Mucosa of descending colon (tissue), 3 donors: ENCODE measurements around the gene ARHGAP26. TPM values are rescaled to one million over a fixed set of nuclear protein-coding genes. Genes with fewer than 3 reads are reported as not detected.
A peak's percentile ranks its signal among the peaks of the same experiment; 100 is the strongest.

Experiments used
- ATAC-seq: fragments of 200-7000 bp; cut with Tn5 transposase; one replicate; pipeline ENCODE4 v1.9.1; 2020; ENCODE audit warnings: mild to moderate bottlenecking, moderate library complexity
- DNase-seq, 3 donors: peaks; one replicate each; pipeline ENCODE4 v3.0.0-alpha.2; 2020
- H3K36me3 ChIP-seq: fragments of 200-600 bp; one replicate; pipeline ENCODE4 v1.8.0; 2021; ENCODE audit warnings: low read depth, mild to moderate bottlenecking
- H3K4me1 ChIP-seq: fragments of 200-600 bp; one replicate; pipeline ENCODE4 v1.8.0; 2021; ENCODE audit warnings: low read depth, mild to moderate bottlenecking
- H3K4me3 ChIP-seq: fragments of 200-600 bp; one replicate; pipeline ENCODE4 v1.8.0; 2021; ENCODE audit warnings: mild to moderate bottlenecking
- H3K9me3 ChIP-seq: fragments of 200-600 bp; one replicate; pipeline ENCODE4 v1.8.0; 2021; ENCODE audit warnings: mild to moderate bottlenecking
- intact Hi-C, 2 donors: fragments of 100-400 bp; cut with DNase I in 1 of 2; cut with micrococcal nuclease in 1 of 2; formaldehyde crosslinking; loops; one replicate each; pipeline versions ENCODE4 v1.11.0 to v1.11.1; 2022; cut with DNase I, micrococcal nuclease
- total RNA-seq, 3 donors: library from RNA; stranded (reverse); fragmentation: NEBNext Ultra II Directional in 2 of 3; extraction: Animal tissue kit (Norgen Biotek cat#: 25700) in 2 of 3; gene quantifications; one replicate each; pipeline versions ENCODE4 v1.2.1 to v1.2.4, GENCODE V29; 2021 to 2023
- TF ChIP-seq, protein P1 (sequence below): fragments of 200-600 bp; IDR thresholded peaks from one replicate; pipeline ENCODE4 v1.8.0; 2022; ENCODE audit warnings: antibody characterized with exemption, mild to moderate bottlenecking
- donor health status: DM: no; HTN: no; CAD: no; lungs with moderate emphysema.
- donor health status: DM: no; HTN: no; CAD: no.
- donor health status: DM: no; HTN: yes; CAD: no.

ARHGAP26 gene
- total RNA-seq, 3 donors from 2014 or later: 52.9 to 96.0 (median 67.8) TPM

DNA sequence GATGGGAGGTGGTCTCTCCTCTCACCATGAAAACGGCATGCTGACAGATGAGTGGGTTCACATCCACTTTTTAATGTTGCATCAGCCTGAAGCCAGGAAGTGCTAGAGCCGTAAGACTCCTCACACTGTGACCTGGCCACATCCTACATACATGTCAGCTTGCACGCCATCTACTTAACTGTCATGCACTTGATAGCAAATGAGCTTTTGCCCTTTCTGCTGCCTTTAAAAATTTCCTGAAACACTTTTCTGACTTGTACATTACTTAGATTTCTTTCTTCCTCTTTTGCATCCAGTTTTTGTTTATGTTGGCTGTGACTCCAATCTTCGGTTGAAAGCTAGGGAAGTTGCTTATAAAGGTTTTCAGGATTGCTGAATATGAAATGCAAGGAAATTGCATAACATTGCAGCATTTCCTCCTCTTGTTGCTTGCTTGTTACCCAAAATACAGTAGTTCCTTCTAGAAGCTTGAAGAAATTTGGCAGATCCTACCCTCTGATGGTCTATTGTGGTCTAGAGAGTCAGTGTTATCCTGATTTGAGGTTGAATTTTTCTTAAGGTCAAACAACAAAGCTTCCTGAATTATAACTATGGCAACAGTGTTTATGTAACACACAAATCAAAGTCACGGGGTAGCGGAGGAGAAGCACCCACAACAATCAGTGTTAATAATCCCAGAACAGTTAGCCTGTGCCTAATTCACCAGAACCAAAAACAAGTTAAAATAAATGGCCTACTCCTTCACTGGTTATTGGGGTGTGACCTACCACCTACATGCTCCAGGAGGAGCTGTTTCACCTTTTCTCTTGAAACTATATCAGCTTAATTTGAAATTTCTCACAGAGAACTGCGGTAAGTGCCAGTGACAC, 232.5 kb downstream of the ARHGAP26 start:
- TF ChIP-seq, protein P1, sequence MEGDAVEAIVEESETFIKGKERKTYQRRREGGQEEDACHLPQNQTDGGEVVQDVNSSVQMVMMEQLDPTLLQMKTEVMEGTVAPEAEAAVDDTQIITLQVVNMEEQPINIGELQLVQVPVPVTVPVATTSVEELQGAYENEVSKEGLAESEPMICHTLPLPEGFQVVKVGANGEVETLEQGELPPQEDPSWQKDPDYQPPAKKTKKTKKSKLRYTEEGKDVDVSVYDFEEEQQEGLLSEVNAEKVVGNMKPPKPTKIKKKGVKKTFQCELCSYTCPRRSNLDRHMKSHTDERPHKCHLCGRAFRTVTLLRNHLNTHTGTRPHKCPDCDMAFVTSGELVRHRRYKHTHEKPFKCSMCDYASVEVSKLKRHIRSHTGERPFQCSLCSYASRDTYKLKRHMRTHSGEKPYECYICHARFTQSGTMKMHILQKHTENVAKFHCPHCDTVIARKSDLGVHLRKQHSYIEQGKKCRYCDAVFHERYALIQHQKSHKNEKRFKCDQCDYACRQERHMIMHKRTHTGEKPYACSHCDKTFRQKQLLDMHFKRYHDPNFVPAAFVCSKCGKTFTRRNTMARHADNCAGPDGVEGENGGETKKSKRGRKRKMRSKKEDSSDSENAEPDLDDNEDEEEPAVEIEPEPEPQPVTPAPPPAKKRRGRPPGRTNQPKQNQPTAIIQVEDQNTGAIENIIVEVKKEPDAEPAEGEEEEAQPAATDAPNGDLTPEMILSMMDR: peak; percentile 6
- no peak overlapping the region for H3K4me3 ChIP-seq
- H3K36me3 ChIP-seq: no peaks in the 10 kb centered on the region
- intact Hi-C loops: no loop called here
- H3K9me3 ChIP-seq: no peaks in the 10 kb centered on the region
- DNase-seq (peak in 1 of 3 donors; percentile 57), ATAC-seq (peak; percentile 83)
- no peaks in the 10 kb centered on the region for H3K4me1 ChIP-seq

DNA sequence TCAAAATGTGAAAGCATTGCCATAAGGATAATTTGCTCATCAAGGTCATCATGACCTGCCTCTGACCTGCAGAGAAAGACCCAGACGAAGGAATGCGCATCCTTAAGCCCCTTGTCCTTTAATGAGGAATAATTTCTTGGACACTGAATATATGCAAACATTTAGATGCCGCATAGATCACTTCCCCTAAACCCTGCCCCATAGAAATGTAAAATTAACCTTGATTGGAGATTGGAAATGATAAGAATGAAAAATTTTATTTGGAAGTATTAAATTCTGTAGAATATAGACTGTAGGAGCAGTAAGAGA, 233.1 kb downstream of the ARHGAP26 start:
- H3K9me3 ChIP-seq: no peaks in the 10 kb centered on the region
- no peak for DNase-seq
- intact Hi-C loops: no loop called here
- no peaks in the 10 kb centered on the region for H3K4me1 ChIP-seq
- TF ChIP-seq, protein P1: no peak
- ATAC-seq: no peak
- H3K36me3 ChIP-seq: no peaks in the 10 kb centered on the region
- no peak overlapping the region for H3K4me3 ChIP-seq

DNA sequence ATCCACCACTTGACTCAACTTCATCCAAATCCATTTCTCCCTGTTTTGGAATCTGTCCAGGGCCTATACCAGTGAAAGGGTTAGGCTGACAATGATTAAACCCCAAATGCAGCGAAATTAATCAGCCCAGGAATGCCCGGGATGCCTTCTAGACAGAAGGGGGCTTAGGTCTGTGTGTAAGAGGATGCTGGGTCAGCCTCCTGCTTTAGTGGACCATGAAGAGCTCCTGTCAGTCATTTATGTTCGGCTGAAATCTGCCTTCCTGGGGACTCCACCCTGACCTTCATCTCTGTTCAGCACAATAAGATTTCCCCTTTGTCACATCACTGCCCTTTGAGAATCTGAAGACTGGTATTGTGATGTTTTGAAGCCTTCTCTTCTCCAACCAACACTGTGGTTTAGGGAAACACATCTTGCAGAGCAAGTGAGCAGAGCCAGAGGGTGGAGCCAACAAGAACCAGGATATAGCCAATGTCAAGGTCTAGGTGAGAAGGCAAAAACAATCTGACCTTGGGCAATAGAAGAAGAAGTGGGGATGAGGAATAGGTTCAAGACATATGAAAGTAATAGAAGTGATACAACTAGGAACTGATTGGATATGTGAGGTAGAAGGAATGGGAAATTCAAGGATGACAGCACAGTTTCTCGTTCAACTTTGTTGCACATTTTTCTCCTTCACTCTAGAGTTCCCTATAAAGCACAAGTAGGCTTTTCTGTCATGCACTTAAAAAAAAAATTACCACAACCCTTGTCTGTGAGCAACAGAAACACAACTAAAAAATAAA, 234.4 kb downstream of the ARHGAP26 start:
- Histone ChIP-seq H3K9me3 (no peaks in the 10 kb centered on the region), H3K36me3 (no peaks in the 10 kb centered on the region), H3K4me3 (no peak overlapping the region), H3K4me1 (no peaks in the 10 kb centered on the region)
- ATAC-seq (no peak), DNase-seq (no peak)
- TF ChIP-seq, protein P1: no peak
- intact Hi-C loops: no loop called here

DNA sequence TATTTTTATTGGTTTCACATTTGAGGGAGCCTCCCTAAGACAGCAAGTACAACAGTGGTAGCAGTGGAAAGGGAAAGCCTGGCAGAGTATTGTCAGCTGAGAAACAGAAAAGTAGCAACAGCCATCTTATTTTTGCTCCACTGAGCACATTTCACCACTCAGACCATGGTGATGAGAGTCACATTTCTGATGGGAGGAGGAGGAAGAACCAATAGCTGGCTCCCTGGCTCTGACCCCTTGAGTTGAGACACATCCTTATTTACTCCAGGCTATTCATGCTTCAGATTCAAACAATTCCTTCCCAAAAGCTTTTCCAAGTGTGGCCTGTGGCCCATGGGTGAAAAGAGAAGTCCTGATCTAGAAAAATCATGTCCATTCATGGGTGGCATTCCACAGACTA, 236.3 kb downstream of the ARHGAP26 start:
- no peak overlapping the region for H3K4me3 ChIP-seq
- H3K36me3 ChIP-seq: no peaks in the 10 kb centered on the region
- intact Hi-C loops: no loop called here
- DNase-seq: no peak
- no peak for ATAC-seq
- H3K4me1 ChIP-seq: no peaks in the 10 kb centered on the region
- no peaks in the 10 kb centered on the region for H3K9me3 ChIP-seq
- TF ChIP-seq, protein P1: no peak

DNA sequence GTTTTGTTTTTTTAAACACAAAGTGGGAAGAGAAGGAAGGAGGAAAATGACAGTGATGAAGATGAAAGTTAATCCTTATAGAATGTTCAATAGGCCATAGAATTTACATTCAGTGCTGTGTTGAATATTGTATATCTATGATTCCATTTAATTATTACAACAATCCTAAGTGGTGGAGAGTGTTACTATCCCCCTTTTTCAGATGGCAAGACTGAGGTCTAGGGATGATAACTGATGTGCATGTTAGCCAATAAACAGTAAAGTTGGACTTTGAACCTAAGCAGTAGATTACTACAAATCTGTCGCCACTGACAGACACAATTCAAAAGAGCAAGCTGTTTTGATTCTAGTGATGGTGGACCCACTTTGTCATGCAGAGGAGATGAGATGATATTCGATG, 237.9 kb downstream of the ARHGAP26 start:
- intact Hi-C loops: no loop called here
- no peak for DNase-seq
- TF ChIP-seq, protein P1: no peak

More for the DNA sequence above, 237.9 kb downstream of the ARHGAP26 start:
- H3K9me3 ChIP-seq: no peaks in the 10 kb centered on the region
- no peaks in the 10 kb centered on the region for H3K4me1 ChIP-seq
- no peaks in the 10 kb centered on the region for H3K36me3 ChIP-seq
- peak; percentile 11 for ATAC-seq
- H3K4me3 ChIP-seq: no peak overlapping the region
